Lung (tissue), 16 donors: ENCODE results near the gene RAD52. TPM values are rescaled to one million over a fixed set of nuclear protein-coding genes. Genes with fewer than 3 reads are reported as not detected.

Experiments used
- ATAC-seq: fragments of 200-7000 bp; cut with Tn5 transposase; one replicate; pipeline ENCODE4 v1.9.1; 2020; ENCODE audit warnings: moderate number of reproducible peaks; ENCODE audit not compliant: insufficient read depth, low FRiP score
- DNase-seq, 3 donors: peaks; one replicate each; pipeline ENCODE4 v3.0.0-alpha.2; 2013 to 2017
- H3K27ac ChIP-seq, 2 donors: one replicate each; pipeline ENCODE4 v1.5.1; 2013; ENCODE audit warnings: mild to moderate bottlenecking in 2 of 2, moderate library complexity in 2 of 2, control low read depth in 1 of 2, inconsistent platforms in 1 of 2, low read depth in 1 of 2, low read length in 1 of 2
- H3K27me3 ChIP-seq, 3 donors: one replicate each; pipeline ENCODE4 v1.5.1; 2013; ENCODE audit warnings: low read length in 2 of 3; ENCODE audit not compliant: control insufficient read depth in 3 of 3, insufficient read depth in 3 of 3
- H3K36me3 ChIP-seq, 4 donors: one replicate each; pipeline ENCODE4 v1.5.1; 2013; ENCODE audit warnings: low read length in 4 of 4, mild to moderate bottlenecking in 1 of 4, moderate library complexity in 1 of 4; ENCODE audit not compliant: control insufficient read depth in 4 of 4, insufficient read depth in 4 of 4
- H3K4me1 ChIP-seq, 5 donors: one replicate each; pipeline ENCODE4 v1.5.1; 2013; ENCODE audit warnings: low read length in 5 of 5, mild to moderate bottlenecking in 2 of 5, moderate library complexity in 1 of 5; ENCODE audit not compliant: control insufficient read depth in 5 of 5, insufficient read depth in 5 of 5
- H3K4me3 ChIP-seq: one replicate; pipeline ENCODE4 v1.5.1; 2013; ENCODE audit warnings: mild to moderate bottlenecking, control low read depth, moderate library complexity
- H3K9ac ChIP-seq, 2 donors: one replicate each; pipeline ENCODE4 v1.5.1; 2013; ENCODE audit warnings: low read length in 2 of 2, control low read depth in 1 of 2; ENCODE audit not compliant: insufficient read depth in 1 of 2
- H3K9me3 ChIP-seq, 4 donors: one replicate each; pipeline ENCODE4 v1.5.1; 2013; ENCODE audit warnings: low read length in 3 of 4, mild to moderate bottlenecking in 1 of 4, moderate library complexity in 1 of 4; ENCODE audit not compliant: control insufficient read depth in 4 of 4, insufficient read depth in 3 of 4
- WGBS, 2 donors: extraction: QIAGEN DNeasy Blood & Tissue Kit; methylation state at CpG; one replicate each; pipeline ENCODE4 v1.1.7; 2013; 5-methylcytosine and 5-hydroxymethylcytosine counted together
- long read RNA-seq, 5 donors: transcript quantifications; one replicate each; lab custom pipeline, GENCODE V29; 2026
- polyA plus RNA-seq, 2 donors: library from polyadenylated mRNA; stranded (reverse); fragments of 200-250 nt; gene quantifications; one replicate each; pipeline ENCODE4 v1.2.1, GENCODE V29; 2013
- total RNA-seq, 2 donors: library from RNA; depleted of rRNA in 1 of 2; stranded (reverse); fragments of >200 nt in 1 of 2; gene quantifications; one replicate each; pipeline ENCODE4 v1.2.1, GENCODE V29; 2014 to 2021
- TF ChIP-seq, protein P1 (sequence below): IDR thresholded peaks from 2 replicates; pipeline ENCODE4 v1.5.1; 2012; ENCODE audit warnings: mild to moderate bottlenecking; ENCODE audit errors: control extremely low read depth, extremely low read depth
- donor health status: control.
- donor health status: control.
- donor health status: Bipolar disorder and iron deficiency.
- donor health status: healthy.
- donor health status: DM: yes; HTN: yes; CAD: no.

The RAD52 gene
- total RNA-seq, result 10 to 100 TPM; 10.9 to 36.8 TPM
- polyA plus RNA-seq, result 1 to 10 TPM; 4.3 to 5.1 TPM
- long read RNA-seq, donor 1, transcript RAD52-213 (2 exons, 399 nt), result major isoform, 5 of 5 reads
- long read RNA-seq, donor 1, partial matches to known transcripts, result 0 of 5 reads
- long read RNA-seq, donor 1, other reads (novel, unspliced or antisense), result 0 of 5 reads
- long read RNA-seq, donor 2, partial matches to known transcripts, result 0 of 1 reads
- long read RNA-seq, donor 2, other reads (novel, unspliced or antisense), result 0 of 1 reads
- long read RNA-seq, donor 3, partial matches to known transcripts, result 0 of 4 reads
- long read RNA-seq, donor 3, other reads (novel, unspliced or antisense), result 0 of 4 reads
- long read RNA-seq, donor 4, partial matches to known transcripts, result 0 of 2 reads
- long read RNA-seq, donor 4, other reads (novel, unspliced or antisense), result 0 of 2 reads
- long read RNA-seq, donor 5, partial matches to known transcripts, result 0 of 4 reads
- long read RNA-seq, donor 5, other reads (novel, unspliced or antisense), result 0 of 4 reads

DNA sequence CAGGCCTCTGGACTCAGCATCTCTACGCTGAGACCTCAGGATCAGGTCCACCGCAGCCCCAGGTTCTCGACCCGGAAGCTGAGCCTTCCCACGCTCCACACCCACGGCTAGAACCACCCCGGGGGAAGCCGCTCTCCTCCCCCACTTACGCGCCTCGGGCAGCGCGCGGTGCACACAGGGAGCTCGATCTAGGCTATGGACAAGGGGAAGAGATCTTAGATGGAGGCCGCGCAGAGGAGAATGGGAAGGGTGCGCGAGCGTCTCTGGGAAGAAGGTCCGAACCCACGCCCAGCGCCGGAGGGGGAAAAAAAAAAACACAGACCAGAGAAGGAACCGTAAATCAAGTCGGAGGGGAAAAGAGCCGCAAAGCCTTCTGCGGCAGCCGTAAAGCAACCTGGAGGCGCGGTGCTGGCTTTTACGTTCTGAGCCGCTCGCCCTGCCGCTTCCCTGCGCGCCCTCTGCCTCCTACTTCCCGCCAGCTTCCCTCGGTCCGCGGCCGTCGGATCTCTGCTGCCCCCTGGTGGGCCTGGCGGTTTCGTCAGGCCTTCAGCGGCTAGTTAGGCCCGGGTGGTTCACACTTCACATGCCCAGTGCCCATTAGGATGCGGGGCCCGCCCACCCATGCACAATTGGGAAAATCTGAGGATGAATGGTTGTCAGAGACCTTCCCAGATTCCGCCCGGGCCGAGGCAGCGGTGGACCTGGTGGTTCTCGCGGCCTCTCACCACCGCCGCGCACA, at the start of gene RAD52:
Gene RAD52 (minus strand): TSS at position 242 of the 739 bp plus-strand sequence. CDS start 16,636 bp downstream, outside the sequence.
- peaks cover 0 to 8% (median 2%) of the 10 kb centered on the region in 5 donors for H3K4me1 ChIP-seq
- H3K4me3 ChIP-seq, result peak within 1 kb of the TSS; percentile 71
- peak; percentile 99 to 100 (median 99) for DNase-seq
- H3K9me3 ChIP-seq, result no peaks in the 10 kb centered on the region
- ATAC-seq, result peak; percentile 96
- WGBS, 2 donors, result 0 to 1% methylated on average over 57 to 58 of the region's 58 CpGs
- H3K9ac ChIP-seq, result peak within 1 kb of the TSS; percentile 69 to 81
- no peaks in the 10 kb centered on the region for H3K27me3 ChIP-seq
- H3K36me3 ChIP-seq, result no peaks in the 10 kb centered on the region
- H3K27ac ChIP-seq, result peak within 1 kb of the TSS; percentile 89
- TF ChIP-seq, protein P1, sequence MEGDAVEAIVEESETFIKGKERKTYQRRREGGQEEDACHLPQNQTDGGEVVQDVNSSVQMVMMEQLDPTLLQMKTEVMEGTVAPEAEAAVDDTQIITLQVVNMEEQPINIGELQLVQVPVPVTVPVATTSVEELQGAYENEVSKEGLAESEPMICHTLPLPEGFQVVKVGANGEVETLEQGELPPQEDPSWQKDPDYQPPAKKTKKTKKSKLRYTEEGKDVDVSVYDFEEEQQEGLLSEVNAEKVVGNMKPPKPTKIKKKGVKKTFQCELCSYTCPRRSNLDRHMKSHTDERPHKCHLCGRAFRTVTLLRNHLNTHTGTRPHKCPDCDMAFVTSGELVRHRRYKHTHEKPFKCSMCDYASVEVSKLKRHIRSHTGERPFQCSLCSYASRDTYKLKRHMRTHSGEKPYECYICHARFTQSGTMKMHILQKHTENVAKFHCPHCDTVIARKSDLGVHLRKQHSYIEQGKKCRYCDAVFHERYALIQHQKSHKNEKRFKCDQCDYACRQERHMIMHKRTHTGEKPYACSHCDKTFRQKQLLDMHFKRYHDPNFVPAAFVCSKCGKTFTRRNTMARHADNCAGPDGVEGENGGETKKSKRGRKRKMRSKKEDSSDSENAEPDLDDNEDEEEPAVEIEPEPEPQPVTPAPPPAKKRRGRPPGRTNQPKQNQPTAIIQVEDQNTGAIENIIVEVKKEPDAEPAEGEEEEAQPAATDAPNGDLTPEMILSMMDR, result peak; percentile 92

DNA sequence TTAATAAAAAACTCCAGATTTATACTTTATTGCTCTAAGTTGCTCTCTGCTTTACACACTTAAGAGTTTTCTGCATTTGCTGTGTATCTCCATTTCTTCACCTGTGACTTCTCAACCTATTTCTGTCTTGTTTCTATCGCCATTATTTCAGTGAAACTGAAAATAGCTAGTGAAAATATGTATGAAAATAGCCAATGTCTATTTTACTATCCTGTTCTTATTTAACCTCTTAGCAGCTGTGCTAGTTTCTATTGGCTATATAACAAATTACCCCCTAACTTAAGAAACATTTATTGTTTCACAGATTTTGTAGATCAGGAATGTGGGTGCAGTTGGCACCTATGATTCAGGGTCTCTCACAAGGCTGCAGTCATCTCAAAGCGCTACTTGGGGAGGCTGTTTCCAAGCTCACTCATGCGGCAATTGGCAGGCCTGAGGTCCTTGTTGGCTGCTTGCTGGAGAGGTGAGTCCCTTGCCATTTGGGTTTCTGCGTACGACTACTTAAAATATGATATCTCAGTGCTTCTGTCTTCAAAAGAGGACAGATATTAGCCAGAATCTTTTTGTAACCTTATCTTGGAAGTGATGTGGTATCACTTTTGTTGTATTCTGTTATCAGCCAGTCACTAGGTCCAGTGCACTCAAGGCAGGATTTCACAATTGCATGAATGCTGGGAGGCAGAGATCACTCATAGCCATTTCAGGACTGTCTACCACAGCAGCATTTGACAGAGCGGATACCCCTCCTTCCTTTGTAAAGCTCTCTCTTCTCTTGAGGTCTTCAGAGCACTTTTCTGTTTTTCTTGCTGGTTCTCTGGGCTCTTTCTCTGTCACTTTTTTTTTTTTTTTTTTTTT, 48.8 kb upstream of the RAD52 start:
- TF ChIP-seq, protein P1, result no peak
- WGBS, 2 donors, result 85 to 90% methylated on average over 6 of the region's 6 CpGs
- Histone ChIP-seq H3K4me3 (no peak overlapping the region), H3K9ac (no peak overlapping the region), H3K27me3 (no peaks in the 10 kb centered on the region), H3K36me3 (peaks cover 0 to 5% (median 1%) of the 10 kb centered on the region in 4 donors), H3K27ac (peak overlapping the region in 1 of 2 donors; percentile 53), H3K4me1 (peaks cover 0 to 10% (median 2%) of the 10 kb centered on the region in 5 donors), H3K9me3 (no peaks in the 10 kb centered on the region)
- ATAC-seq (no peak), DNase-seq (peak in 1 of 3 donors; percentile 24)

DNA sequence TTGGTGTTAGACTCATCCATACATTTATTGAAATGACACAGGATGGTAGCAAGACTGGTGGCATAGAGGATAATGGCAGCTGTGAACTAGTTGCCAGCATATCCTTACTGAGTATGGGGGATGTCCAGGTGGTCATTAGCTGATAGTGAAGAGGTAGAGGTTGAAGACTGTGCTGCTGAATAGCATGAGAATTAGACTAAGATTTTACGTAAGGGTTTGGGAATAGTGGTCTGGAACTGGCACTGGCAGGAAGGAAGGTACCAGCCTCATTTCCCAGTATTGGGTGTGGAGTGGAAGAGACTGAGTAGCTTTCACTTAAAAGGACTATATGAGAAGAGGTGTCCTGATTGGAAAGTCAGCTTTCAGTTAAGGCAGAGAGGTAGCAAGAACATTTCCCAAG, 48.0 kb upstream of the RAD52 start:
- Histone ChIP-seq H3K27me3 (no peaks in the 10 kb centered on the region), H3K36me3 (peaks cover 0 to 5% (median 1%) of the 10 kb centered on the region in 4 donors), H3K9me3 (no peaks in the 10 kb centered on the region), H3K9ac (no peak overlapping the region), H3K4me1 (peaks cover 2 to 10% (median 3%) of the 10 kb centered on the region in 5 donors), H3K4me3 (no peak overlapping the region), H3K27ac (peak overlapping the region in 1 of 2 donors; percentile 41)
- ATAC-seq (no peak), DNase-seq (no peak)
- 73 to 88% methylated on average over 1 of the region's 1 CpG for WGBS, 2 donors
- TF ChIP-seq, protein P1, result no peak
